ENCODE results near the gene EPN1.

DNA sequence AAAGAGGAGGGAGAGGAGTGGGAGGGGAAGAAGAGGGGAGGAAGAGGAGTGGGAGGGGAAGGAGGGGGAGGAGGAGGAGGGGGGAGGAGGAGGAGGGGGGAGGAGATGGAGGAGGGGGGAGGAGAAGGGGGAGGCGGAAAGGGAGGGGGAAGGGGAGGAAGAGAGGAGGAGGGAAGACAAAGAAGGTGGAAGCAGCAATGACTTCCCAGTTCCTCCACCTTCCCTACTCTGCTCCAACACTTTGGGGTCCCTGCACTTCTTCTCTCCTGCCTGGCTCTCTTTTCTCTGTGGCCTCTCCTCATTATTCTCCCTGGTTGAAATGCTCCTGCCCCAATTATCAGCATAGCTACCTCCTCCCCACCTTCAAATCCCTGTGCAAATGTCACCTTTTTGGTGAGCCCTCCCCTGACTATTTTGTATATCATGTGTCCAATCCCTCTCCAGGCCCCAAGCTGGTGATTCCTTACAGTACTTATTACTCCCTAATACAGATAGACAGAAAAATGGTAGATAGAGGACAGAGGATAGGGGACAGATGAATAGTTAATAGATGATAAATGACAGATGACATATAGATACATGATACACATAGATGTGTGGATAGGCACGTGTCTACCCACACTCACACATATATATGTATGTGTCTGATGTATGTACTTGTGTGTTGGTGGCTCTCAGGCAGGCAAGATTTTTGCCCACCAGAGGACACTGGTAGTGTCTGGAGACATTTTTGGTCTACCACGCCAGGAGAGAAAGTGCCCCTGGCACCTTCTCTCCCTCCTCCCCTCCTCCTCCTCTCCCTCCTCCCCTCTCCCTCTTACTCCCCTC lies 38.0 kb downstream of the EPN1 start:
- TF ChIP-seq CTCF (IDR thresholded peaks at IDR 0.05; ENCODE audit: low read depth, low read length, poor library complexity, severe bottlenecking) = no peak
- no peak for TF ChIP-seq EZH2phosphoT487 (IDR thresholded peaks at IDR 0.05; ENCODE audit: borderline replicate concordance, low read length)

Measured in DOHH2 (cell line).